ENCODE data around the gene SLX9. TPM values are rescaled to one million over a fixed set of nuclear protein-coding genes. Genes with fewer than 3 reads are reported as not detected.

Gene SLX9
- total RNA-seq, 1 donor from 2014 or later, result 8.3 TPM

DNA sequence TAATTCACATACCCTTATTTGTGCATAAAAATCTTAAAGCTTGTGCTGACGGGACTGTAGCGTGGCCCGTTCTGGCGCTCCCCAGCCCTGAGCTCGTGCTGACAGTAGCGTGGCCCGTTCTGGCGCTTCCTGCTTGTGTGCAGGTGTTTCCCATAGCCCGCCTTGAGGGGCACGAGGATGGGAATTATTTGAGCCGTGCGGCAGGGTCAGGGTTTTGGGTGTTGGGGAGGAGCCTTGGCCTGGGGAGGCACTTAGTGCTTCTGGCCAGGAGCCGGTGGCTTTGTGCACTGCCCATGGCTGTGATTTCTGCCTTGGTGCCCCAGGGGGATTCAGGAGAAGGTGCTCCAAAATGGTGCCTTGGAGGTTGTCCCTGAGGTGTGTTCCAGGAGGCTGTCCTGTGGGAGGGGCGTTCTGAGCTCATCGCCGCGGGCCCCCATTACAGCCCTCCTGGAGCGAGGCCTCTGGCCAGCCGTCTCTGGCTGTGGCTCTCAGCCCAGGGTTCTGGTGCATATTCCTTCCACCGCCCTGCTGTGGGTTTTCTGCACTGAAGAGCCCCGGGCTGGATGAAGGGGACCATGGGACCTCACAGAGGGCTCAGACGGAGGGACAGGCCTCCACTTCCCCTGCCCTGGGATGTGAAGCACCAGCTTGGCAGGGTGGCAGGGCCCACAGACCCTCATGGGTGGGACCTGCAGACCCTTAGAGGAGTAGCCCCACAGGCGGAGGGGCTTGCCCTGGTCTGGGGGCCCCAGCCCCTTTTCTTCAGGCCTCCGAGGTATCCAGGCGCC lies 6.6 kb downstream of the SLX9 start:
- intact Hi-C loops (cut with DNase I), result loop anchor here (10.0 kb wide), 2 partner anchors 128 to 318 kb away; partner anchors contain the start of gene ADARB1
- Histone ChIP-seq H3K27me3 (no peaks in the 10 kb centered on the region), H3K9me3 (no peaks in the 10 kb centered on the region), H3K36me3 (peaks cover 0 to 6% of the 10 kb centered on the region in 2 donors), H3K4me1 (peaks cover 31% of the 10 kb centered on the region), H3K27ac (no peak overlapping the region), H3K4me3 (no peak overlapping the region)
- DNase-seq (ENCODE audit: extremely low spot score in 2 of 2), result no peak
- TF ChIP-seq POLR2A (IDR thresholded peaks at IDR 0.05), result no peak
- TF ChIP-seq POLR2AphosphoS5 (IDR thresholded peaks at IDR 0.05; ENCODE audit: insufficient read depth in 1 of 2, low read depth in 1 of 2), result no peak
- TF ChIP-seq, protein P1, sequence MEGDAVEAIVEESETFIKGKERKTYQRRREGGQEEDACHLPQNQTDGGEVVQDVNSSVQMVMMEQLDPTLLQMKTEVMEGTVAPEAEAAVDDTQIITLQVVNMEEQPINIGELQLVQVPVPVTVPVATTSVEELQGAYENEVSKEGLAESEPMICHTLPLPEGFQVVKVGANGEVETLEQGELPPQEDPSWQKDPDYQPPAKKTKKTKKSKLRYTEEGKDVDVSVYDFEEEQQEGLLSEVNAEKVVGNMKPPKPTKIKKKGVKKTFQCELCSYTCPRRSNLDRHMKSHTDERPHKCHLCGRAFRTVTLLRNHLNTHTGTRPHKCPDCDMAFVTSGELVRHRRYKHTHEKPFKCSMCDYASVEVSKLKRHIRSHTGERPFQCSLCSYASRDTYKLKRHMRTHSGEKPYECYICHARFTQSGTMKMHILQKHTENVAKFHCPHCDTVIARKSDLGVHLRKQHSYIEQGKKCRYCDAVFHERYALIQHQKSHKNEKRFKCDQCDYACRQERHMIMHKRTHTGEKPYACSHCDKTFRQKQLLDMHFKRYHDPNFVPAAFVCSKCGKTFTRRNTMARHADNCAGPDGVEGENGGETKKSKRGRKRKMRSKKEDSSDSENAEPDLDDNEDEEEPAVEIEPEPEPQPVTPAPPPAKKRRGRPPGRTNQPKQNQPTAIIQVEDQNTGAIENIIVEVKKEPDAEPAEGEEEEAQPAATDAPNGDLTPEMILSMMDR (IDR thresholded peaks at IDR 0.05), result no peak

DNA sequence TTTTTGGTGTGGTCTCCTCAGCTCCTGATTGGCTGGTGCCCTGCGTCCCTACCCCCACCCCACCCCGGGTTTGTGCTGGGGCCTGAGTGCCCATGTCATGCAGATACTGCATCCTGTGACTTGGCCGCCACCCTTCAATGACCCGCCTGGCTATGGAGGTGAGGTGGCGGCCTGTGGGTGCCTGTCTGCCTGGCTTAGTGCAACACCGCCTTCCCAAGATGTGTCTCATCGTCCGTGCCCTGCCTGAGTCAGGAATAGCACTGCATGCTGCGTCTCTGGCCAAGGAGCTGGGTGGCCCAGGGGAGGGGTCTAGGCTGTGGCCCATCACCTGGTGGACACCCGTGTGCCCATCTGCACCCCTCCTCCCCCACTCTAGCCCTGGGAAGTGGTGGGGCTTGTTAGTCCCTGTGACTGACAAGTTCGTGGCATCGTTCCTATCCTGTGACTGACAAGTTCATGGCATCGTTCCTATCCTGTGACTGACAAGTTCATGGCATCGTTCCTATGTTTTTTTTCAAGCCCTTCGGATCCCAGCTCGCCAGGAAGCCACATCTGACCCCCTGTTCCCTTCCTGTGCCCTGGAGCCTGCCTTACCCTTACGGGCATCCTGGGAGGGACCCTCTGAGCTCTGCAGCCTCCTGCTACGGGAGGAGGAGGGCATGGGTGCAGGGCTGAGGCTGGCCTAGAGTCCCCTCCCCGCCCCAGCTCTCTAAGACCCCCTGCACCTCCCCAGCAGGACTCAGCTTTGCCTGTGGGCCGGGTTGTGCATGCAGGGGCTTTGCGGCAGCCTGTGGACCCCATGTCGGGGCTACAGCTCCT lies 7.5 kb downstream of the SLX9 start:
- peaks cover 0 to 6% of the 10 kb centered on the region in 2 donors for H3K36me3 ChIP-seq
- intact Hi-C loops (cut with DNase I), result loop anchor here (10.0 kb wide), 2 partner anchors 127 to 317 kb away; partner anchors contain the start of gene ADARB1
- TF ChIP-seq, protein P1 (IDR thresholded peaks at IDR 0.05), result no peak
- no peak for TF ChIP-seq POLR2AphosphoS5 (IDR thresholded peaks at IDR 0.05; ENCODE audit: insufficient read depth in 1 of 2, low read depth in 1 of 2)
- TF ChIP-seq POLR2A (IDR thresholded peaks at IDR 0.05), result no peak
- H3K4me1 ChIP-seq, result peaks cover 22% of the 10 kb centered on the region
- no peaks in the 10 kb centered on the region for H3K27me3 ChIP-seq
- H3K27ac ChIP-seq, result no peak overlapping the region
- H3K4me3 ChIP-seq, result no peak overlapping the region
- no peaks in the 10 kb centered on the region for H3K9me3 ChIP-seq
- DNase-seq (ENCODE audit: extremely low spot score in 2 of 2), result no peak

DNA sequence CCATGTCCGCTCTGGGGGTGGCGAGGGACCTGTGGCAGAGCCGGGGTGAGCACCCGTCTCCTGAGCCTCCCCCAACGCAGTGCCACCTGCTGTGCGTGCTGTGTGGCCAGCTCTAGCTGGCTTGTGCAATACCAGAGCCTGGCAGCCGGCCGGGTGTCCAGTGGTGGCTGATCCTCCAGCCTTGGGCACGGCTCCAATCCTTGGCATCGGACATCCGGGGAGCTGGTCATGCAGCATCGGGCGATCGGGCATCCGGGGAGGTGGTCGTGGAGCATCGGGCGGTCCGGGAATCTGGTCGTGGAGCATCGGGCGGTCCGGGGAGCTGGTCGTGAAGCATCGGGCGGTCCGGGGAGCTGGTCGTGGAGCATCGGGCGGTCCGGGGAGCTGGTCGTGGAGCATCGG lies 8.1 kb downstream of the SLX9 start:
- DNase-seq (ENCODE audit: extremely low spot score in 2 of 2), result no peak
- Histone ChIP-seq H3K27me3 (no peaks in the 10 kb centered on the region), H3K4me3 (no peak overlapping the region), H3K9me3 (no peaks in the 10 kb centered on the region), H3K4me1 (peaks cover 17% of the 10 kb centered on the region), H3K36me3 (peaks cover 0 to 6% of the 10 kb centered on the region in 2 donors), H3K27ac (no peak overlapping the region)
- intact Hi-C loops (cut with DNase I), result loop anchor here (2.0 to 10.0 kb wide), 3 partner anchors 127 to 317 kb away; partner anchors contain the start of gene ADARB1
- TF ChIP-seq POLR2AphosphoS5 (IDR thresholded peaks at IDR 0.05; ENCODE audit: insufficient read depth in 1 of 2, low read depth in 1 of 2), result no peak
- TF ChIP-seq, protein P1 (IDR thresholded peaks at IDR 0.05), result no peak
- TF ChIP-seq POLR2A (IDR thresholded peaks at IDR 0.05), result no peak

DNA sequence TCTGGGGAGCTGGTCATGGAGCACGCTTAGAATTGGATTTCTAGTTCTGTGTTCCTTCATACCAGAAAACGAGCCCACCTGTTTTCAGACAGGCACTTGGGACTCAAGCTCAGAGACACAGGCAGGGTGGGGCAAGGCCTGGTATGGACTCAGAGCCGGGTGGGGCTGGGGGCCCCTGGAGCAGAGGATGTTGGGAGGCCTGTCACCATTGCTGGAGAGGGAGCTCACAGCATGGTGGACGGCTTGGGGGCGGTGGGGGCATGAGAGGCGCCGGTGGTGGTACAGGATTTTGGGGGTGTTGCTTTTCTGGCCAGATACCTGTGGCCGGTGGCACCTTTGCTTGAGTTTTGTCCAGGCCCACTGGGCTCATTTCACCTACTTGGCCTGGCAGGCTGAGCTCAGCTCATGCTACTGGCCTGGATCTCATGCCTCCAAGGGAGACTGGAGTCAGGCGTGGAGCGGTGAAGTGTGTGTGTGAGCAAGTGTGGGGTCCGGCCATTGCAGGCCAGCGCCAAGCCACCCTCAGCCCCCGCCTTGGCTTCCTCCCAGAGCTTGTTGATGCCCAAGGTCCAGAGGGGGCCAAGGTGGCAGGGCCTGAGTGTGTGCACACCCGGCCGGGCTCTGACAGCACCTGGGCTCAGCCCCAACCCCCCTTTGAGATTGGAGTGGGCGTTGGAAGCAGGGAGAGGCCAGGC lies 8.7 kb downstream of the SLX9 start:
- no peak for TF ChIP-seq POLR2A (IDR thresholded peaks at IDR 0.05)
- no peak for TF ChIP-seq POLR2AphosphoS5 (IDR thresholded peaks at IDR 0.05; ENCODE audit: insufficient read depth in 1 of 2, low read depth in 1 of 2)
- TF ChIP-seq, protein P1 (IDR thresholded peaks at IDR 0.05), result no peak
- H3K9me3 ChIP-seq, result no peaks in the 10 kb centered on the region
- H3K27me3 ChIP-seq, result no peaks in the 10 kb centered on the region
- no peak overlapping the region for H3K27ac ChIP-seq
- no peak overlapping the region for H3K4me3 ChIP-seq
- DNase-seq (ENCODE audit: extremely low spot score in 2 of 2), result no peak
- peaks cover 17% of the 10 kb centered on the region for H3K4me1 ChIP-seq
- peaks cover 0 to 6% of the 10 kb centered on the region in 2 donors for H3K36me3 ChIP-seq
- intact Hi-C loops (cut with DNase I), result loop anchor here (2.0 to 10.0 kb wide), 3 partner anchors 126 to 316 kb away; partner anchors contain the start of gene ADARB1
